ENCODE measurements around the gene FAHD1. TPM values are rescaled to one million over a fixed set of nuclear protein-coding genes. Genes with fewer than 3 reads are reported as not detected.
A peak's percentile ranks its signal among the peaks of the same experiment; 100 is the strongest.

Gene FAHD1
- total and polyA plus RNA-seq, 9 of the 15 experiments (the other 6 are each of a cell fraction or from before 2014, with no cell fraction given), result 2.2 to 20.9 (median 10.7) TPM

- TF ChIP-seq ARID4B (CRISPR knock-in tag; IDR thresholded peaks at IDR 0.05) (no peak), ERF (CRISPR knock-in tag; IDR thresholded peaks at IDR 0.05) (0 out of 2 replicates have a peak, but pooled peaks have one; percentile 59), KAT2B (IDR thresholded peaks at IDR 0.05; ENCODE audit: low read depth, low read length) (no peak), NR4A1 (CRISPR knock-in tag; IDR thresholded peaks at IDR 0.05) (no peak), NR4A1 (tag; IDR thresholded peaks at IDR 0.05) (peak; percentile 58; the same call in 1 of the 2 replicates), EP300 (IDR thresholded peaks at IDR 0.05; ENCODE audit: low read length) (peak; percentile 92), MAFF (IDR thresholded peaks at IDR 0.05; ENCODE audit: low read length) (no peak), ZNF830 (CRISPR knock-in tag; IDR thresholded peaks at IDR 0.05) (no peak), PKNOX1 (IDR thresholded peaks at IDR 0.05) (peak; percentile 74), MBD2 (IDR thresholded peaks at IDR 0.05; ENCODE audit: borderline replicate concordance, low read depth) (peak; percentile 84), TEAD1 (CRISPR knock-in tag; IDR thresholded peaks at IDR 0.05) (peak in 1 of 2 experiments; percentile 57; a peak in 2 of 4 replicates), PHB2 (IDR thresholded peaks at IDR 0.05; ENCODE audit: low read depth) (peak; percentile 96), RBM15 (IDR thresholded peaks at IDR 0.05; ENCODE audit: insufficient read depth, low read length) (no peak), FOXK2 (conservative IDR thresholded peaks at IDR 0.05 in 1 of 2, IDR thresholded peaks at IDR 0.05 in 1 of 2; ENCODE audit: low read depth in 2 of 2) (peak; percentile 77 to 81; a peak in 3 of 4 replicates), NUFIP1 (IDR thresholded peaks at IDR 0.05; ENCODE audit: partially characterized antibody) (peak; percentile 46)
Observed at GRCh38 chr16:1832838-1833454, 5.9 kb downstream of the FAHD1 start (continued).

Measured in K562 (cell line).